ENCODE results near the gene AGAP1.

Gene AGAP1

DNA sequence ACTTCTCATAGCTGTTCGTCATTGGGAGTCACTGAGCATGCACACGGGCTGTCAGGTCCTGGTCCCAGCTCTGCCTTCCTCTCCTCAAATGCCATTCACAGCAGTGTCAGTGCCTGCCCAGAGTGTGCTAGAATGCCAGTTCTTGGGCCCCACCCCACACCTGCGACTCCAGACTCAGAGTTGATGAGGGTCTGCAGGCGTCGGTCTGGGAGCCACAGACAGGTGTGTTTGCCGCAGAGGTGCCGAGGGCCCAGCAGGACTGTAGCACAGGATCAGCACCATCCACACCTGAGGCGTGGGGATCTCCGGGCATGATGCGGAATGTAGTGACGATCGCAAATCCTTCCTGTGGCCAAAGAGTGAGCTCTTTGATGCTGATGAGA lies 56.5 kb downstream of the AGAP1 start:
- DNase-seq (ENCODE audit: low read depth, low spot score): no peak

DNA sequence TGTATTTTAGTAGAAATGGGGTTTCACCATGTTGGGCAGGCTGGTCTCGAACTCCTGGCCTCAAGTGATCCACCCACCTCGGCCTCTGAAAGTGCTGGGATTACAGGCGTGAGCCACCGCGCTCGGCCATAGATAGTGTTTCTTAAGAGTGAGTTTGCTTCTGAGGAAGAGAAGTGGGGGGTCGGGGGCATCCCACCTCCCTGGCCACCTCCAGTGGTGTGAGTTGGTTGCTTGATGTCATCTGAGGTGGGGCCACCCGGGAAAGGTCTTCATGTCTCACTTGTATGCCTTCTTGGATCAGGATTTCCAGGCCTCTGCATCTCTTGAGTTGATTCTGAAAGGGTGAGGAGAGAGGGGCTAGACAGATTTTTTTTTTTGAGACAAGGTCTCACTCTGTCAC lies 57.1 kb downstream of the AGAP1 start:
- DNase-seq (ENCODE audit: low read depth, low spot score): no peak

DNA sequence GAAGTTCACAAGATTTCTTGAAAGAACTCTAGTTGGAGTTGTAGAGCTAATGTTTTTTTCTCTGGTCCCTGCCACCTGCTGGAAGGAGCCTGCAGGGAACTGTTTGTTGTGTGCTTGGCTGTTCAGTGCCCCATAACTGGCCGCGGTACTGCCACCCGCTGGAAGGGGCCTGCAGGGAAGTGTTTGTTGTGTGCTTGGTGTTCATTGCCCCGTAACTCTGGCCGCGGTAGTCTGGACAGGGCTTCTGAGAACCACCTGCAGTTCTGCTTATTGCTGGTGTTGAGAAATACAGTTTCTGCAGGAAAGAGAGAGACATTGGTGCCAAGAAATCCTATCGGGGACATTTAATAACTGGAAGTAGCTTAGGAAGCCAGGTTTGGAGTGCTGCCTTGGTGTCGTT lies 58.1 kb downstream of the AGAP1 start:
- no peak for DNase-seq (ENCODE audit: low read depth, low spot score)

DNA sequence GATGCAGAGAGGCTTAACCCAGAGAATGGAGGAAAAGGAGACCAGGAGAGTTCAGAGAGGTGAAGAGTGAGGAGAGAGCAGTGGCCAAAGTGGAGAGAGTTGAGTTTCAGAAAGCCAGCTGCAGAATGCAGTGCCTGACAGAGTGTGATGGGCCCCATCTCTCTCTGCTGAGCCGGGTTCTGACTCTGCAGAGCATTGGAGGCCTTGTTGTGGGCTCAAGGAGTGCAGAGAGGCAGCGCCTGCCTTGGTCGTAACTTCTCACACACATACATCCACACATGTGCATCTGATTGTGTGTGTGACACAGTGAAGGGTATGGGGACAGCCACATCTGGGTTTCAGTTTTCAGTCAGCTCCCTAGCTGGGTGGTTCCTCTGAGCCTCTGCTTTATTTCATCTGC lies 58.8 kb downstream of the AGAP1 start:
- DNase-seq (ENCODE audit: low read depth, low spot score): no peak

DNA sequence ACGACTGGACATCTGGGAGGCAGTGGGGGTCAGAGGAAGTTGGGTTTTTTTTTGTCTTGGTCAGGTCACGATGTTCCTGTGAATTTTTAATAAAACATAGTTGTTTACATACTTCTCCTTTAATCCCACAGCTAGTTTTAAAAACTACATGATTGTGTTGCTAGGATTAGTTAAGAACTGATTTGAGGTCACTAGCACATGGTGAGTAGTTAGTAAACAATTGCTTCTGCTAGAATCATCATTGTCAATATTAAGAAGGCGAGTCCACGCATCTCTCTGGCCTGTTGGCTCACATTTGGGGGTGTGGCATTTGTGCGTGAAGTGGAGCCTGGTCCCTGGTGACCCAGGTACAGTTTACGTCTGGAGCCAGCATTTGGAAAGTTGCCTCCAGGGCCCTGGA lies 59.4 kb downstream of the AGAP1 start:
- no peak for DNase-seq (ENCODE audit: low read depth, low spot score)

DNA sequence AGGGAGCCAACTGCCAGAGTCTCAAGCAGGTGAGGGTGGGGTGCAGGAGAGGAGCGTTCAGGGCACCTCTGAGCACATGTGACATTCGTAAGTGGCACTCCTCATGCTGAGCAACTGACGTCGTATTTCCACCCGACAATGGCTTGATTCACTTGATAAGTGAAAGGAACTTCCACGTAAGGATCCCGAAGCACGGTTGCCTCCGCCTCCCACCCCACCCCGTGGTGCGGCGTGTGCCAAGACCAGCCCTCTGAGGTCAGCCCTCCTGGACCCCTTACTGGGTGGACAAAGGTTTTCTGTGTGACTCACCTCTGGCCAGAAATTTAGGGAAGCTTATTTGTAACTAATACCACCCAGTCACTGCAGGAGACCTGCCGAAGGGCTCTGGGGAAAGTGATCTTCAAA lies 59.9 kb downstream of the AGAP1 start:
- DNase-seq (ENCODE audit: low read depth, low spot score): no peak

DNA sequence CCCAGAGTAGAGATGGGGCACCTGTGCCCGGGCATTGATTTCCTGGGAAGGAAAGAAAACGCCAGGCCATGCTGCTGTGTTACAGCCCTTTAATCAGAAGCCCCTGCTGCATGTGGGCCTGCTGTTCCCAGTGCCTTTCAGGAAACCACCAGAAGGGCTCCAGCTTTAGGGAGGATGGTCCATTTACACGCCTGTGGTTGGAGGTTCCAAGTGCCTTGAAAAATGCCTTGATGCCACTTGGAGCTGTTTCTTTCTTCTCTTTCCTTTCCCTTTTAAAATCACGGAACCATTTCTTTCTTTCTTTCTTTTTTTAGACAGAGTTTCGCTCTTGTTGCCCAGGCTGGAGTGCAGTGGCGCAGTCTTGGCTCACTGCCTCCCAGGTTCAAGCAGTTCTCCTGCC lies 60.5 kb downstream of the AGAP1 start:
- DNase-seq (ENCODE audit: low read depth, low spot score): no peak

DNA sequence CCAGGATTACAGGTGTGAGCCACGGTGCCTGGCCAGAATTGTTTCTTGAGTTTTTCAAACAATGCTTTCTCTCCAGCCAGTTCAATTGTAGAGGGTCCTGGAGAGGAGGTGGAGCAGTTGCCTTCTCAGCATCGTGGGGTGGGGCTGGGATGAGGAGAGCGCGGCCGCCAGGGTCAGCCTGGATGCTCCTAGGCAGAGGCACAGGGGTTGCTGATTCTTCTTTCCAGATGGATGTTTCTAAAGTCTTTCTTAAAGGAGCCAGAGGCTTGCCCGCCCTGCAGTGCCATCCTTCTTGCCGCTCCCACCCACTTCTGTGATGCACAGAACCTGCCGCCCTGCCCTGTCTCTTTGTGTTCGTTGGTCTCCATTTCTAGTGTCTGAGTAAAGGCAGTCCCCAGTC lies 61.1 kb downstream of the AGAP1 start:
- DNase-seq (ENCODE audit: low read depth, low spot score): no peak

DNA sequence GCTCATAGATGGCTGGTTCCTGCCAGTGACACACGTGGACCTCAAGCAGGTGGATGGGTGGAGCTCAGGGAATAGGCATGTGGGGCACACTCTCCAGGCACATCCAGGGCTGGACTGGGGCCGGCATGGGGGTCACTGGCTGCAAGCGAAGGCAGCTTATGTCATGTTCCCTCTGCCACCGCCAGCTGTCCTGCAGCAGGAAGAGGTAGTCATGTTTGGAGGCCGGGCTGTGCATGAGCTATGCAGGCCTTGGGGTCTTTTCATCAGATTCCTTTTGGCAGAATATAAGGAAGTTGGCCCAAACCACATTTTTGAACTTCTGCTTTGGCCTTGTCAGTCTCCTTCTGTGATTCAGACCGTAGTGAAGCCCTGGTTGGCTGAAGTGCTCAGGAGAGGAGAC lies 61.5 kb downstream of the AGAP1 start:
- no peak for DNase-seq (ENCODE audit: low read depth, low spot score)

DNA sequence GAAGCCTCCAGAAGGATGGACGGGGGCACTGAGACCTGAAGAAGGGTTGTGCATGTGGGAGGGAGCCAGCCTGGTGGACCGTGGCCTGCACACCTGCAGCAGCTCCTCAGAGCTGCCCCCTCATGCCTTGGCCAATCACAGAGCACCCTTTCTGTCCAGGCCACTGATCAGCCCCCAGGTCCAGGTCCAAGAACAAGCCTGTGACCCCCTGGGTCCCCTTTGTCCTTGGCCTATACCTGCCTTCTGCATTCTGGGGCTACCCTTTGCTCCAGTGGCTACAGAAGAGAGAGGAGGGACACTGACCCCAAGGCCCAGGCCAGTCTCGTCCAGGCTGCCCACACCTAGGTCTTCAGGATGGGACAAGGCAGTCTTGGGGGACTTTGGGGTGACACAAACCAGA lies 62.2 kb downstream of the AGAP1 start:
- no peak for DNase-seq (ENCODE audit: low read depth, low spot score)

DNA sequence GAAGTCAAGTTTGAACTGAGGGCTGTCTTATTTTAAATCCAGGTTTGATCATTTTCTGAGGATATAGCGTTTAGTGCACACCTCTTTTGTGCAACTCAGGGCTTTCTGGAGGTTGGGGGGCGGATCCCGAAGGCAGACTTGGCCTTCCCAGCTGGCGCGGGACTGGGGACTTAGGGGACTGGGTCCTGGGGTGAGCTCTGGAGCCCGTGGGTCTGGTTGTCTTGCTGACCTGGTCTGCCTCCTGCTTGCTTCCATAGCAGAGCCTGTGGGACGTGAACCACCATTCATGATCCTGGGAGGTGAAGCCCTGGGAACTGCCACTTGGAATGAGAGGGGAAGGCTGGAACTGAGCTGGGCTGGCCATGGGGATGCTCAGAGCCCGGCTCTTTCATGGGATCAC lies 63.1 kb downstream of the AGAP1 start:
- DNase-seq (ENCODE audit: low read depth, low spot score): no peak

DNA sequence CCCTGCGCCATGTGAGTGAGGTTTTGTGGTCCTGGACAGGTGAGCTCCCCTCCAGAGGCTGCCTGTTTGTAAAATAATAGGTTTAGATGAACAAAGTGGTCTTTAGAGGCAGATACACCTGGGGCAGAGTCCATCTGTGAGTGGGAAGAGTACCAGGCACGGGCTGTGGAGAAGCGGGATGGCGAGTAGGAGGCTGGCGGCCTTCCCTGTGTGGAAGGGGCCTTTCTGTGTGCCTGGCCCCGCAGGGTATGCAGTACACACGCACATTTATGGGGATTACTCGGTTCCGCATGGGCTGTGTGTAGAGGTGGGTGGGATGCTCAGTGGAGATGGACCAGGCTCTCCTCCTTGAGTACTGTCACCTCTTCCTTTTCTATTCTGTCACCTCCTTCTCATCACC lies 64.1 kb downstream of the AGAP1 start:
- no peak for DNase-seq (ENCODE audit: low read depth, low spot score)

DNA sequence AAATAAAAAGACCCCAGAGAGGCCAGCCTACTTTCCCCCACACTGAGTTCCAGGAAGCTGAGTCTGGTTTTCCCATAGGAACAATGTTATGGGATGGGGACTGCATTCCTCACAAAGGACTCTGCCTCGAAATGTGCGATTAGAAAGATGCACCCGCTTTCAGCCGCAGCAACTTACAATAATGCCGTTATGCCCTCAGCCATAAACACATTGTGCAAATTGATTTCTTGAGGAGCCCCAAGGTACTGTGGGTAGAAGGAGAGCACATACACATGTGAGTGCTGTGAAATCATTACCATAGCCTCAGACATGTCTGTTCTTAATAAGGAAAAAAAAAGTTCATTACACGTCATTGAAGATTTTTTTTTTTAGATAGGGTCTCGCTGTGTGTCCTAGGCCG lies 64.7 kb downstream of the AGAP1 start:
- DNase-seq (ENCODE audit: low read depth, low spot score): no peak

DNA sequence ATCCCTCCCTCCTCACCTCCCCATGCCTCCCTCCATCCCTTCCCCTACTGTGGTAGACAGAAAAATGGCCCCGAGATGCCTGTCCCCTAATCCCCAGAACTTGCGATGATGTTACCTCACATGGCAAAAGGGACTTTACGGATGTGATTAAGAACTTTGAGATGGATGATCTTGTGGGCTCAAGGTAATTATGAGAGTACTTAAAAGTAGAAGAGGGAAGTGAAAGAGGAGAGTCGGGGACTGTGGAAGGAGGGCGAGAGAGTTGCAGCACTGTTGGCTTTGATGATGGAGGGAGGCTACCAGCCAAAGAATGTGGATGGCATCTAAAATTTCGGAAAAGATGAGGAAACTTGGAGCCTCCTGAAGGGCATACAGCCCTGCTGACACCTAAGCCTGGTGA lies 66.5 kb downstream of the AGAP1 start:
- no peak for DNase-seq (ENCODE audit: low read depth, low spot score)

DNA sequence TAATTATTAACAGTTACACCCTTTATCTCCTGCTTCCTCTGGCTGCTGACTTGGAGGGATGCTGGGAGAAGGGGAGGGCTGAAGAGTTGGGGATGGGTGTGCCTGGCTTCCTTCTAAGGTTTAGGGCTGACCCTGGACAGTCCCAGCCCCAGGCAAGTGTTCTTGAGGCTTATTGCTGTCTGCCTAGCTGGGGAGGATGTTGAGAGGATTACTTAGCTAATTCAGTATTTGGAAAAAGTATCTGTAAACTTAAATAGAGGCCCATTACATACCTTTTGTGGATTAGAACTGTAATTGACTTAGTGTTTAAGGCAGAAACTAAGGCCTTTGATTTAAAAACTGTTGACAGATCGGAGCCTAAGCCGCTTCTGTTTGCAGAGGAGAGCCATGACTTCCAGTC lies 67.6 kb downstream of the AGAP1 start:
- no peak for DNase-seq (ENCODE audit: low read depth, low spot score)

DNA sequence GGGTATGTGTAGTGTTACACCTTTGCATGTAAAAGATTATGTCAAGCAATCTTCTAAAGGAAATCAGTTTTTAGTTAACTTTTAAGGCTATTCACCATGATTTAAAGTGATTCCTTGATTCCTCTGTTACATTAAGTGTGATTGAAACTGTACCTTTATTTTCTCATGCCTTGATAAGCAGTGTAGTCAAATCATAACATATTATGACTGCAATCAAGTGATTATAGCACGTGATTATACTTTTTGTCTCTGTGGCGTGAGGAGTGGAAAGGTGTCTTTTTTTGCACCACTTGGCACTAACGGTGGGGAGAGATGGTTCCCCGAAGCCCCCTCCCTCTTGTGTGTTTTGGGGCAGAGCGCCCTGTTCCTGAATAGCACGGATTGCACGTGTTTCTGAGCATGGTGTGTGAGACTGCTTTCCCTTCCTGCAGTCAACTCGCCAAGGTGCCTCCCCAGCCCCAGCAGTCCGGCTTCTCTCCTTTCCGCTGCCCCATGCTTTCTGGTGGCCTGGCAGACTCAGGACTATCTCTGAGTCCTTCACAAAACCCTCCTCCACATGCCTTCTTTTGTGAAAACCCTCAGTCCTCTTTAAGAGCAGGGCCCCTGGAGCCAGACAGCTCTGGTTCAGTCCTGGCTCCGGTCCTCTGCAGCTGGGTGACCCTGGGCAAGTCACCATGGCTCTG lies 68.4 kb downstream of the AGAP1 start:
- DNase-seq (ENCODE audit: low read depth, low spot score): no peak

DNA sequence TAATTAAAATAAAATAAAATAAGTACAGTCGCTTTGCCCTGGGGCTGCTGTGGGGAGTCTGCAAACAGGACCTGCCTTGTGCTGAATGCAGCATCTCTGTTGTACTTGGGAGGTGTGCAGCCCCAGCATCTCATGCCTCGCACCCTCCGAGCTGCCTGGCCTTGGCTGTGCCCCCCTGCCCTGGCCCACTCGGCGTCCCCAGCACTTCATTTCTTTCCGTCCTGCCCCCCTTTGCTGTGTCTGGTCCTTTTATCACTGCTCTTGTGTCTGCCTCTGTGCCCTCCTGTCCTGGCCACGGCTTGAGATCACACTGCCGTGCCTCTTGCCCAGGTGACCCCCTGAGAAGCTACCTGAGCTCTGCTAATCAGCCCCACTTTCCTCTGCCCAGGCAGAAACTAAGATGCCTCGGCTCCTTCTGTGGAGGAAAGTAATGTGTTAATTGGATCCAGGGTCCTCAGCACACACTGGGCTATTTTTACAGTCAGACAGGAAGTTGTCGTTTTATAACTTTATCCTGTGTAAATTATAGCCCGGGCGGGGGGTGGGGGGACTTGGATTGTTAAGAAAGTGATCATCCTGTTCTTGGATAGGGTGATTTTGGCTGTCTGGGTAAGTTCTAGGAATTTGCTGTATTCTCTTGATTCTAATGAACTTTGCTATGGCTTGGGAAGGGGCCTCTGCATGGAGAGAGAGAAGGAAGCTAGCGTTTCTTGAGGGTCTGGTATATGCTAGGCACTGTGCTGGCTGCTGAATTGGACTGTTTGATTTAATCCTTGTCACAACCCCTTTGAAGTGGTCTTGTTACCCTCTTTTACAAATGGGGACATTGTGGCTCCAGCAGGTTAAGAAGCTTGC lies 69.4 kb downstream of the AGAP1 start:
- no peak for DNase-seq (ENCODE audit: low read depth, low spot score)

DNA sequence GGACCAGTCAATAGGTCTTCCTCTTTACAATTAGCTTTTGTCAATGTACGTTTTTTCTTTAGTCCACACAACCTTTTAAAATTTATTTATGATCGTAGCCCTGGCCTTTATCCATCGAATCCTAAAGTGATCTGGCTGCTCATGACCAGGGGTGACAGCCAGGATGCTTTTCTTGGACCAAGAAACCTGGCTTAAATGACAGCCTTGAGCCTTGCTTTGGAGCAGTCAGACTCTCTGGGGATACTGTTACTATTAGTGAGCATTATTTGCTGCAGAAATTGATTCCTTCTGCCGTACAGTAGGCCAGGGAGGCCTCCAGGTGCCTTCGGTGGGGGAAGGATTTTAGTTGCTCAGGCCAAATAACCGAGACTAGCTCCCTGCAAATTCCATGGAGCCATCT lies 70.2 kb downstream of the AGAP1 start:
- DNase-seq (ENCODE audit: low read depth, low spot score): no peak

DNA sequence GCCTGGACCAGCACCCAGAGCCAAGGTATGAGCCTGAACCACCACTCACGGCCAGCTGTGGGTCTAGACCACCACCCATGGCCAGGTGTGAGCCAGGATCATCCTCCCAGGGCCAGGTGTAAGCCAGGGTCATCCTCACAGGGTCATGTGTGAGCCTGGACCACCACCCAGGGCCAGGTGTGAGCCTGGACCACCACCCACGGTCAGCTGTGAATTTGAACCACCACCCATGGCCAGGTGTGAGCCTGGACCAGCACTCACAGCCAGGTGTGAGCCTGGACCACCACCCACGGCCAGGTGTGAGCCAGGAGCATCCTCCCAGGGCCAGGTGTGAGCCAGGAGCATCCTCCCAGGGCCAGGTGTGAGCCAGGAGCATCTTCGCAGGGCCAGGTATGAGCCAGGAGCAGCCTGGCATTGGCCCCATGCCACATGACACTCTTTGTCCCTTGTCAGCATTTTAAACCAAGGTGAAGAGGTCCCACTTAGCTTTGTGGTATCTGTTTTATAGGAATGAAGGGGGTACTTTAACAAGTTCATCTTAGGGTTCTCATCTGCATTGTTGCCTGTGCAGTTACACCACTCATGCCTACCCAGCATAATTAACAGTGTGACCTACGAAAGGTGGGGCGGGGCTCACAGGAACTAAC lies 71.2 kb downstream of the AGAP1 start:
- DNase-seq (ENCODE audit: low read depth, low spot score): no peak

DNA sequence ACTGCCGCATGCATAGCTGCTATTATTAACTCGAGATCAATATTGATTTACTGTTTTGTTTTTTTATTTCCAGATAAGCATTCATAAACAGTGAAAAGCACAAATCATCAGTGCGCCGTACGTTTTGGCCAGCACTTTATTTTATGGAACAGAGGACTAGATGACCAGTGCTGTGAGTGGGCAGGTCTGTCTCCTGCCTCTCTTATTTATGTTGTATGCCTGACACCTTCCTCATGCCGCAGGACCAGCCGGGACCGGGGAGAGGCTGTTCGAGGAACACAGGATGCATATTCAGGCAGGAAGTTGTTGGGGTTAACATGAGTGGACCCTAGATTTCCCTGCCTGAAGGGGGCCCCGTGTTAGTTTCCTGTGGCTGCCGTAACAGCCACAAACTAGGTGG lies 72.6 kb downstream of the AGAP1 start:
- DNase-seq (ENCODE audit: low read depth, low spot score): no peak

DNA sequence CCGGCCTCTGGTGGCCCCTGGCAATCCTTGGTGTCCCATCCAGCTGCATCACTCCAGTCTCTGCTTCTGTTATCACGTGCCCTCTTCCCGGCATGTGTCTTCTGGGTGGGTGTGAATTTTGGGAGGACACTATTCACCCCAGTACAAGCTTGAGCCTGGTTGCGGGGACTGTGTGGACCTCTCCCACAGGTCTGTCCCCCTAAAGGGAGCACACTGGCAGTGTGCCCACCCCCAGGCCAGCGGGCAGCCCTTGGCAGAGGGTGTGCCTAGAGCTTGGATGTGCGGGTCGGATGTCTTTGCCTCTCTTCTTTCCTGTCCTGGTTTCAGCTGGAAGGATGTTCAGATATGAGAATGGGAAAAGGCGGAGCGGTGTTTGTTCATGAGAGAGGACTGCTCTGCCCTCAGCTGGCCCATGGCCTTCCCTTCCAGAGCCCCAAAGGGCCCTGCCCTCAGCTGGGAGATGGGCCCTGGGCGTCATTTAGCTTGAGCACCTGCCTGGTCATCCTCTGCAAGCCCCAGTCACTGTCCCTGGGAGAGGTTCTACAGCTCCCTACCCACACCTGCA lies 73.2 kb downstream of the AGAP1 start:
- no peak for DNase-seq (ENCODE audit: low read depth, low spot score)

DNA sequence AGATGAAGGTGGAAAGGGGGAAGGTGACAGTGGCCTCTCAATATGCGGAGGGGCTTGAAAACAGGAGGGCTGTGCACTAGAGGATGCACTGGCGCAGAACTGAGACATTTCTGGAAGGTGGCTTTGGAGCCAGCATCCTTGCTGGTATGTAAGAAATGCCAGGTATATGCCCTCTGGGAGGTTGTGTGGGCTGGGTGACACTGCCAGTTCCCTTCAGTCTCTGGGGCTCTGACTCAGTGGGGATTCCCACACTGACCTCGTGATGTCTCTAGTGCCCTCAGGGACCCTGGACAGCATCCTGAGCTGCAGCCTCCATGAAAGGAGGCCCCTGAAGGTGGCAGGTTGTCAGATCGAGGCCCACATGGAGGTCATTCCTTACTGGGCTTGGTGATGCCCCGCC lies 74.0 kb downstream of the AGAP1 start:
- DNase-seq (ENCODE audit: low read depth, low spot score): no peak

DNA sequence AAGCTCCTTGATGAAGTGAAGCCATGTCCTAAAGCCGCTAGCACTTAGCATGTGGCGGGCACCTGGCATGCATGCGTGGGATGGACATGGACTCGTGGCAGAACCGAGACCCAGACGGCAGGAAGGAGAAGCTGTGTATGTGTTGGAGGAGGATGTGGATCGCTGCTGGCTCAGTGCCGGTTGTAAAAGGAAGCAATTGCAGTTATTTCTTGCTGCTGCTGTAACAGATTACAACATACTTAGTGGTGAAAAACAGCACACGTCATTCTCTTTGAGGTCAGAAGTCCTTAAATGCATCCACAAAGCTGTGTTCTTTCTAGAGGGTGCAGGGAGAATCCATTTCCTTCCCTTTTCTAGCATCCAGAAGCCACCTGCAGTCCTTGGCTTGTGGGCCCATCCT lies 74.6 kb downstream of the AGAP1 start:
- DNase-seq (ENCODE audit: low read depth, low spot score): no peak
